Suppressor macrophage treated with lipopolysaccharide for 4 hours (primary cell): ENCODE data around the gene PIMREG.
"Not testable (repeated sequence)": the region's sequence is repeated elsewhere in the genome, so short reads cannot be mapped to it uniquely, and the experiment has no call there.

Experiments used
- DNase-seq: peaks from one replicate; pipeline ENCODE4 v3.0.0-alpha.2; 2020

The PIMREG gene

DNA sequence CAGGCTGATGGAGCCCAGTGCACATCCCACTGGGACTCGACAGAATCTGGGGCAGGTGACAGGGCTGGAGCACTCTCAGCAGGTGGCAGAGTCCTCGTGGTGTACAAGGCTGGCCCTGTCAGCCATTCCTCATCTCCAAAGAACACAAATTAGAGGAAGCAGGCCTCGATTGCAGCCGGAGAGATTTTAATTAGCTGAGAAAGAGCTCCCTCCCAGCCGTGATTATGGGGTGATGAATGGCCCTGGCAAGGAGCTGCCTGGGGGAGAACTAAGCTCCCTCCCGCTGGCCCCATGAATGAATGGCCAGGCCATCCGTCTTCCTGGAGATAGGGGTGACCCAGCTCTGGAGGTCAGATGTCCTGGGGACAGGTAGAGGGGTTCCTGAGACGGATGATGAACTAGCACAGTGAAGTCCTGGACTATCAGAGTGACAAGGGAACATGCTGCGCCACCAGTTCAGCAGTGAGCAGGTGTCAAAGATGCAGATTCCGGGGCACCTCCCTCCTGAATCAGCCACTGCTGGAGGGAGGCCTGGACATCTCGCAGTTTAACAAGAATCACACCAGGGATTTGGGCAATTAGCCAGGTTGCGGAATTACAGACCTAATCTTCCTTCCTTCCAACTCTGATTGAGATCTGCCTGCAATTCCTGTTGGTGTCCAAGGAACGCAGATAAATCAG lies 35.5 kb downstream of the PIMREG start:
- no peak for DNase-seq

GRCh38 chr17:6480303-6480675 lies 36.0 kb downstream of the PIMREG start:
- no peak for DNase-seq

DNA sequence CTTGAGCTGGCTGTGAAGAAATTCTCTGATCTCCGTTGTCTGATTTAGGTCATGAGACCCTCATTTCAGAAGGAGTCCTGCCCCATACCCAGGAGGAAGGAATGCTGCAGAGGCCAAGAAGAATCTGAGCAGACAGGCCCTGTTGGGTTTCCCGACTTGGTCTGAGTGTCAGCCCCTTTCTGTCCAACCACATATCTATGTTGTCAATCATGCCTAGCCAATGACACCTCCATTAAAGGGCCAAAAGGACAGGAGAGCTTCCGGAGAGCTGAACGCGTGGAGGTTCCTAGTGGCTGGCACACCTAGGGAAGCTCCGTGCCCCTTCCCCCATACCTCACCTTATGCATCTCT lies 37.8 kb downstream of the PIMREG start:
- no peak for DNase-seq

DNA sequence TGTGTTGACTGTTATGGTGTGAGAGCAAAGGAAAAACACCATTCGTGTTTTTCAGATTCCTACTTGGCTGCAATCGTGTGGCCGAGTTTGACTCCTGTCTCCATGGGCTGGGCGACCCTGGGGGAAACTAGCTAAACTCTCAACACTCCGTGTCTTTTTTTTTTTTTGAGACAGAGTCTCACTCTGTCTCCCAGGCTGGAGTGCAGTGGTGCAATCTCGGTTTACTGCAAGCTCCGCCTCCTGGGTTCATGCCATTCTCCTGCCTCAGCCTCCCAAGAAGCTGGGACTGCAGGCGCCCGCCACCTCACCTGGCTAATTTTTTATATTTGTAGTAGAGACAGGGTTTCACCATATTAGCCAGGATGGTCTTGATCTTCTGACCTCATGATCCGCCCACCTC lies 38.5 kb downstream of the PIMREG start:
- not testable (repeated sequence) for DNase-seq

- DNase-seq: no peak
These were observed 39.3 kb downstream of the PIMREG start for GRCh38 chr17:6483507-6483906.

DNA sequence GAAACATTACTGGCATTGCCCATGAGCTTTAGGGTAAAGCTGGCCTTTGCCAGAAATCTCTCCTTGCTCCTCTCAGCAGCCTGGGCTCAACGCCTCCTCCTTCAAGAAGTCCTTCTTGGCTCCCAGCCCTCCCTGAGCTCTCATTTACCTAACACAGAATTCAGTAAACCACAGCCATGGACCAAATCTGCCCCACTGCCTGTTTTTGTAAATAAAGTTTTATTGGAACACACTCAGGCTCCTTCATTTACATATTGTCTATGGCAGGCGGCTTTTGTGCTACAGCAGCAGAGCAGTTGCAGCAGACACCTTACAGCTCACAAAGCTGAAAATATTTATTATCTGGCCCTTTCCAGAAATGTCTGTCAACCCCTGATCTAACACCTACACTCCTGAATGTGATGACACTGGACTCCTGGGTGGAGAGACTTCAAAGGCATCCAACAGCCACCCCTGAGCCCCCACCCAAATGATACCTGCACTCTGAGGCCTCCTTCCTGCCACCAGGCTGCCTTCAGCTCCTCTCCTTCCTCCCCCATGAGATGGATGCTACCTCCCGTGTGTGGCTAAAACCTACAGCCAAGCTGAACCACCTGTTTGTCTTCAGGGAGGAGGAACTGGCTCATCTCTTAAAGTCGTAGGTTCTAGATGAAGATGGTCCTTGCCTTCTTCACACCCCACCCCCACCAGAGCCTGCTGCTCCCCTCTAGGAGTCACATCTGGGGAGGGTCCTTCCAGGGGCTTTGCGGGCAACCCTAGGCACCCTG lies 41.6 kb downstream of the PIMREG start:
- no peak for DNase-seq

- DNase-seq: no peak
These were observed 43.2 kb downstream of the PIMREG start for GRCh38 chr17:6487251-6488007.

DNA sequence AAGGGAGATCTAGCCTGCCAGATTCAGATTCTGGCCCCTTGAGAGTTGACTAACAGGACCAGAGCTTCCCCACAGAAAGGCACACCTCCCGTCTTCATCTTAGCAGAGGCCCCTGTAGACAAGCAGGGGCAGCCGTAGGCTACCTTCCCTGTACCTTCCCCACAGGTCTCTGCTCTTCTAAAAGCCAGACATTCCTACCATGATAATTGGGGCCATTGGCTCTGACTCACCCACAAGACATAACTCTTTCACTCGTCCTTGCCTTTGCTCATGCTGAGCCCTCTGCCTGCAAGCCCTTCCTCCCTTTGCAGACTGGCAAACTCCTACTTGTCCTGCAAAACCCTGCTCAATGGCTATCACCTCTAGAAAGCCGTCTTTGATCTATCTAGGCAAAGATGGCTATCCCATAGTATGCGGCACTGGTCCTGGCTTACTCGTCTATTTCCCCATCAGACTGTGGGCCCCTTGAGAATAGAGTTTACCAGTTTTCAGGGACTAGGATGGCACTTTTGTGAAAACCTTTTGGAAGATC lies 43.8 kb downstream of the PIMREG start:
- DNase-seq: no peak

- DNase-seq: no peak
These were observed 44.8 kb downstream of the PIMREG start for GRCh38 chr17:6489016-6489550.

GRCh38 chr17:6491071-6491700 lies 46.9 kb downstream of the PIMREG start:
- no peak for DNase-seq

GRCh38 chr17:6492892-6493674 lies 48.8 kb downstream of the PIMREG start:
- no peak for DNase-seq

- DNase-seq: no peak
These were observed 50.1 kb downstream of the PIMREG start for GRCh38 chr17:6494239-6494941.

DNA sequence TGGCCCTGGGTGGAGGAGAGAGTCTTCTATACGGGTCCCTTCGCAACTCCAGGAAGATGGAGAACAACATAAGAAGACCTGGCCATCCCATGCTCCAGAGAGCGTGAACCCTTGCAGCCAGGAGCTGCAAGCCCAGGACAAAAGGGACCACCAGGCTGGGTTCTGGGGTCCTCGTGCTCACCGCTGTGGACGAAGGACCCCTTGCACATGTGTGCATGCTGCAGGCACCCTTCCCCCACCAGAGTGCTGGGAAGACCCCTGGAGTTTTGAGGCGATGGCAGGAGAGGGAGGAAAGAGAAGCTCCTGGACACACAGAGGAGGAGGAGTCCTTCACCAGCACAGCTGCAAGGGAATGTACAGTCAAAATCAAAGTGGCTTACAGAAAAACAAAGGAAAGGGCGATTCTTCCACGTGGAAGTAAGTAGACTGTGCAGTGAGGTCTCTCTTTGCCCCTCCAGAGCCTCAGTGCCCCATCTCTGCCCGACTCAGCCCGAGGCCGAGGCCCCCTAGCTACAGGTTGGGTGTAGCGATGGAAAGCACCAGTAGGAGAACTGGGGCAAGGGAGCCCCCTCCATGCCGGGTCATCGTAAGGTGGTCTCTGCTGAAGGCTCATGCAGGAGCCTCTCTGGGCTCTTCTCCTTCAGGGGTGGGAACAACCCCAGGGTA lies 51.3 kb downstream of the PIMREG start:
- no peak for DNase-seq

DNA sequence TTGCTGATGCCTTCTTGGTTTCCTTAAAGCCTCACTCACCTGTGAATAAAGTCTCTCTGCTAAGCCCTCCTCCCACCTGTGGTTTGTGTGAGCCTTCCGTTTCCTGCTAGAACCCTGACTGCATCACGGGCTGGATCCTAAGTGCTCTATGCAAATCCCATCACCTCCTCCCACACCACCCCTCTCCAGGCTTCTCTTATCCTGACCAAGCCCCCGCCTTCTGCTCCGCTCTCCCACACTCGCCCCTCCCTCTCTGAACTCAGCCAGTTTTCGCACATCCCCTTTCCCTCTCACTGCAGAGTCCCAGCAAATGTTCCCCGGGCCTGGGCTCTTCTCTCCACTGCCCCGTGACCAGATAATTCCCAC lies 51.8 kb downstream of the PIMREG start:
- DNase-seq: peak; percentile 33

DNA sequence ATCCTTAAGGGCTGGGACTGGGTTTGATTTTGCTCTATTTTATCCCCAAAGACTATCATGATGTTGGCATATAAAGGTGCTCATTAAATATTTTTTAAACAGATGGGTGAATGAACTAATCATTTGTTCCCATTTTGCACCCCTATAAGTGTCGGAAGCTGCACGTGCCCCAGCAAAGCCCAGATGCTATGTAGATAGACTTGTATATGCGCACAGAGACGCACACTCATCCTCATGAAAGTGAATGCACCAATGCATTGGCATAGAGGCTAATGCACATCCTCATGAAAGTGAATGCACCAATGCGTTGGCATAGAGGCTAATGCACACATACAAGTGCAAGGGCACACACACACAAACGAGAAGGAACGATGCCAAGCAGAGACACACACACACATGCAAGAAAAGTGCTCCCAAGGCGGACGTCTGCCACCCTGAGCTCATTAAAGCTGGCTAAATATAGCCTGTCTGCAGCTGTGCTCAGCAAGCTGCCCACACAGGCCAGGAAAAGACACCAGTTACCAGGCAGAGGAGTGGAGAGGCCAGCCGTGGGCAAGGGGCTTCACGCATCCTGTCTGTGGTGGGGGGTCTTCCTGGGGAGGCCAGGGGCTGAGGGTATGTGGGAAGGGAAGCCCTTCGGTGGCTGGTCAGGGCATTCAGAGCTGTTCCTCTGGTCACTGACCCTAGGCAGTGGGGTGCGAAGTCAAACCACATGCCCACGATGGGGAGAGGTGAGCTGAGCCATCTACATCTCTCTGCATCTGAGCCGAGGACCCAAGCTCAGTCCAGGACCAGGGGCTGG lies 52.6 kb downstream of the PIMREG start:
- peak; percentile 13 for DNase-seq

DNA sequence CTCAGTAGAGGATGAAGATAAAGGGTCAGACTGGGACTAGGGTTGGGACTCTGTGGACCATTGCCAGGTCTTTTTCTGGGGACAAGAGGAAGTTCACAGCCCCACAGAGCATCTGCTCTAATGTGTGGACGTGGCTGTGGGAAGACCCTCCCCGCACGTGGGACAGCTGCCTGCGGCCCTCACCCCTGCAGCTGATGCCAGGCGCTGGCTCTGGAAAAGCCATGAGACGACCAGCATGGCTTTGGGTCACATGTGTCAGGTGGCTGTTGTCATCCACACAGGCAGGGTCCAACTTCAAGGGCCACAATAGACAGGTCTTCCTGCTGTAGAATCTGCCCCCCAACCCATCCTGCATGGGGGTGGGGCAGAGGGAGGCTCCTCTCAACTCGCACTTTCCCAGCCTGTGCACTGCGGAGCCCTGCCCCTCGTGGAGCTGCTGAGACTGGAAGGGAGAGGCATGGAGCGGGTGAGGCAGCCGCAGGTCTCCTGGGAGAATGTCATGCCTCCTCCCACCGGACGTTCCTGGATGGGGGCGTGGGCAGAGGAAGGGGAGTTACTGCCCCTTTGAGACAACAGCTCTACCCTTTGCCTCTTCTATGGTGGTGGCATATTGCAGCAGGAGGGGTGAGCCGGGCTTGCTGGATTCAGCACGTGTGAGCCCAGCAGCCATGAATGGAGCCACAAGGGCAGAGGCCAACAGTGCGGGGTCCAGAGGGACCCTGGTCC lies 53.4 kb downstream of the PIMREG start:
- DNase-seq: no peak

DNA sequence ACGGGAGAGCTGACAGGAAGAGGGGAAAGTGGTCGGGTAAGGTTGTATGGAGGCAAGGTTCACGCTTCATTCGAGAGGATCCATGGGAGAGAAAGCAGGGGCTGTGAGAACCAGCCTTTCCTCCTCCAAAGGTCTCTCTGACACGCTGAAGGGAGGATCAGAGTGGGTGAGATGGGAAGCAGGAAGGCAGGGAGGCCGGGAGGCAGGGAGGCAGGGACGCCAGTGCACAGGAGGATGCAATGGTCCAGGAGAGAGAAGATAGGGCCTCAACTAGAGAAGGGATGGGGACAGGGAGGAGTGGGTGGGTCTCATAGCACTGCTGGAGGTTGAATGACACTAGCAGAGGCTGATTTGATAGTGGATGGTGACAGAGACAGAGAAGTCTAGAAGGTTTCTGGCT lies 54.1 kb downstream of the PIMREG start:
- no peak for DNase-seq

DNA sequence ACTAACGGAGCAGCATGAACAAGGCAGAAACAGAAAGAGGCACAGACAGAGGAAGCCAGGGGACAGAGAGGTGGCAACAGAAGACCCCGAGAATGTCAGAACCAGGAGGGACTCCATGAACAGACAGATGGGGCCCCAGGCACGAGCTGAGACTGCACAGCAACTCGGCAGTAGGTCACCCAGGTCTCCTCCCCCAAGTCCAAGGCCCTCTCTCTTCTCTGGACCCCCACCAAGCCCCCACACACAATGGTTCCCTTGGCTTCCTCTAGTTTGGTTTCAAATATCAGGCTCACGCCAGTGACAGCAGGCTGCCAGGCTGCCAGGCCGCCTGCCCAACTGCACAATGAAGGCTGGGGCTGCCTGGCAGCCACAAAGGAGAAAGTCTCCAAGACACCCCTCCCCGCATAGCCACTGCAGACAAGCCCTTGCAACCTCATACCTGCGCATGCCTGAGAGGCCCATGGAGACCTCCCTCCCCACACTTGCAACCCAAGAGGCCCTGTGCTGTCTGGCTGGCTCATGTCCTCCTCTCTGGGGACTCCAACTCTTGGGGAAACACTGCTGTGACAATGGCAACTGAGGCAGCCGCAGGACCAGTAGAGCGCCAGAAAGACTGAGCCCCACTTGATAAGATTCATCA lies 54.8 kb downstream of the PIMREG start:
- no peak for DNase-seq
